Aorta (tissue), 5 donors: ENCODE measurements around the gene CYTH1. TPM values are rescaled to one million over a fixed set of nuclear protein-coding genes. Genes with fewer than 3 reads are reported as not detected.
"Not testable (repeated sequence)": the region's sequence is repeated elsewhere in the genome, so short reads cannot be mapped to it uniquely, and the experiment has no call there.

ENCODE experiments used
- ATAC-seq: fragments of 200-7000 bp; cut with Tn5 transposase; one replicate; pipeline ENCODE4 v1.9.1; 2022; ENCODE audit warnings: moderate library complexity; ENCODE audit not compliant: low FRiP score
- DNase-seq, 2 donors: peaks; one replicate each; pipeline ENCODE4 v3.0.0-alpha.2; 2020
- H3K27ac ChIP-seq, 2 donors: one replicate each; pipeline ENCODE4 v1.5.1; 2013; ENCODE audit warnings: low read length in 2 of 2, mild to moderate bottlenecking in 2 of 2, moderate library complexity in 2 of 2, control low read depth in 1 of 2, inconsistent platforms in 1 of 2, low read depth in 1 of 2
- H3K27me3 ChIP-seq, 2 donors: one replicate each; pipeline ENCODE4 v1.6.1; 2013; ENCODE audit warnings: control low read depth in 1 of 2, low read length in 1 of 2, mild to moderate bottlenecking in 1 of 2, moderate library complexity in 1 of 2; ENCODE audit not compliant: insufficient read depth in 2 of 2, control insufficient read depth in 1 of 2
- H3K36me3 ChIP-seq, 2 donors: one replicate each; pipeline ENCODE4 v1.6.1; 2013; ENCODE audit warnings: control low read depth in 1 of 2, low read length in 1 of 2, mild to moderate bottlenecking in 1 of 2; ENCODE audit not compliant: insufficient read depth in 2 of 2, control insufficient read depth in 1 of 2
- H3K4me1 ChIP-seq, 2 donors: one replicate each; pipeline ENCODE4 v1.6.1; 2013; ENCODE audit warnings: low read length in 2 of 2, control low read depth in 1 of 2, mild to moderate bottlenecking in 1 of 2, moderate library complexity in 1 of 2; ENCODE audit not compliant: insufficient read depth in 2 of 2, control insufficient read depth in 1 of 2
- H3K4me3 ChIP-seq, 2 donors: one replicate each; pipeline ENCODE4 v1.5.1; 2013; ENCODE audit warnings: low read length in 2 of 2, control low read depth in 1 of 2, mild to moderate bottlenecking in 1 of 2
- H3K9me3 ChIP-seq: one replicate; pipeline ENCODE4 v1.6.1; 2013; ENCODE audit warnings: mild to moderate bottlenecking, low read length; ENCODE audit not compliant: control insufficient read depth
- WGBS, 2 donors: extraction: QIAGEN DNeasy Blood & Tissue Kit; methylation state at CpG; one replicate each; pipeline ENCODE4 v1.1.7; 2013; 5-methylcytosine and 5-hydroxymethylcytosine counted together
- intact Hi-C, 2 donors: fragments of 100-400 bp; cut with DNase I; formaldehyde crosslinking; loops; one replicate each; pipeline versions ENCODE4 v1.14.2 to v1.15.0; 2022
- polyA plus RNA-seq, 2 donors: library from polyadenylated mRNA; stranded (reverse); fragments of 200-250 nt; gene quantifications; one replicate each; pipeline ENCODE4 v1.2.3, GENCODE V29; 2013
- total RNA-seq, 2 donors: library from RNA; stranded (reverse); fragmentation: NEBNext Ultra II Directional; extraction: Animal tissue kit (Norgen Biotek cat#: 25700); gene quantifications; one replicate each; pipeline ENCODE4 v1.2.1, GENCODE V29; 2021
- donor health status: healthy with polysubstance abuse.
- donor health status: Bipolar disorder and iron deficiency.
- donor health status: DM: no; HTN: no; CAD: no.
- donor health status: DM: no; HTN: no; CAD: no.
- donor health status: DM: yes; HTN: yes; CAD: no.

CYTH1 gene
- total and polyA plus RNA-seq, 4 donors = 20.3 to 66.8 (median 32.7) TPM

- H3K4me1 ChIP-seq, DNase-seq, intact Hi-C loops, H3K9me3 ChIP-seq, H3K27ac ChIP-seq, H3K27me3 ChIP-seq, H3K4me3 ChIP-seq, H3K36me3 ChIP-seq, ATAC-seq: not testable (repeated sequence)
- 88 to 92% methylated on average over 5 of the region's 5 CpGs for WGBS, 2 donors
Observed at GRCh38 chr17:78779286-78779651, 2.8 kb downstream of the CYTH1 start.

GRCh38 chr17:78777881-78778280, 4.2 kb downstream of the CYTH1 start:
- Histone ChIP-seq H3K36me3 (no peaks in the 10 kb centered on the region), H3K9me3 (no peaks in the 10 kb centered on the region), H3K27ac (no peak overlapping the region), H3K27me3 (no peaks in the 10 kb centered on the region), H3K4me3 (no peak overlapping the region), H3K4me1 (no peaks in the 10 kb centered on the region)
- no peak for ATAC-seq
- intact Hi-C loops = no loop called here
- 91 to 93% methylated on average over 4 of the region's 4 CpGs for WGBS, 2 donors
- no peak for DNase-seq

GRCh38 chr17:78774956-78775571, 7.0 kb downstream of the CYTH1 start:
- H3K4me1 ChIP-seq = no peaks in the 10 kb centered on the region
- intact Hi-C loops = no loop called here
- DNase-seq (no peak), ATAC-seq (no peak)
- H3K36me3 ChIP-seq = no peaks in the 10 kb centered on the region
- no peak overlapping the region for H3K4me3 ChIP-seq
- 80 to 82% methylated on average over 12 of the region's 12 CpGs for WGBS, 2 donors
- H3K27me3 ChIP-seq = no peaks in the 10 kb centered on the region
- no peaks in the 10 kb centered on the region for H3K9me3 ChIP-seq
- no peak overlapping the region for H3K27ac ChIP-seq

GRCh38 chr17:78774453-78774852, 7.6 kb downstream of the CYTH1 start:
- no peak for ATAC-seq
- no peak overlapping the region for H3K27ac ChIP-seq
- no peak overlapping the region for H3K4me3 ChIP-seq
- H3K4me1 ChIP-seq = no peaks in the 10 kb centered on the region
- no peaks in the 10 kb centered on the region for H3K36me3 ChIP-seq
- intact Hi-C loops = no loop called here
- H3K27me3 ChIP-seq = no peaks in the 10 kb centered on the region
- DNase-seq = no peak
- 56 to 73% methylated on average over 2 of the region's 2 CpGs for WGBS, 2 donors
- H3K9me3 ChIP-seq = no peaks in the 10 kb centered on the region

- ATAC-seq (no peak), DNase-seq (no peak)
- Histone ChIP-seq H3K9me3 (no peaks in the 10 kb centered on the region), H3K27ac (no peak overlapping the region), H3K36me3 (no peaks in the 10 kb centered on the region), H3K27me3 (no peaks in the 10 kb centered on the region), H3K4me1 (no peaks in the 10 kb centered on the region), H3K4me3 (no peak overlapping the region)
- 80 to 94% methylated on average over 6 of the region's 6 CpGs for WGBS, 2 donors
- intact Hi-C loops = no loop called here
Observed at GRCh38 chr17:78771758-78772382, 10.2 kb downstream of the CYTH1 start.

- H3K36me3 ChIP-seq = no peaks in the 10 kb centered on the region
- H3K4me3 ChIP-seq = no peak overlapping the region
- ATAC-seq (no peak), DNase-seq (no peak)
- no peaks in the 10 kb centered on the region for H3K4me1 ChIP-seq
- intact Hi-C loops = no loop called here
- 96 to 97% methylated on average over 7 of the region's 7 CpGs for WGBS, 2 donors
- H3K27ac ChIP-seq = no peak overlapping the region
- H3K27me3 ChIP-seq = no peaks in the 10 kb centered on the region
- no peaks in the 10 kb centered on the region for H3K9me3 ChIP-seq
Observed at GRCh38 chr17:78769196-78769773, 12.8 kb downstream of the CYTH1 start.

- intact Hi-C loops = no loop called here
- Histone ChIP-seq H3K4me3 (no peak overlapping the region), H3K4me1 (no peaks in the 10 kb centered on the region), H3K27me3 (no peaks in the 10 kb centered on the region), H3K9me3 (no peaks in the 10 kb centered on the region), H3K36me3 (no peaks in the 10 kb centered on the region), H3K27ac (no peak overlapping the region)
- DNase-seq (no peak), ATAC-seq (no peak)
- 74 to 91% methylated on average over 4 of the region's 4 CpGs for WGBS, 2 donors
Observed at GRCh38 chr17:78767806-78768205, 14.3 kb downstream of the CYTH1 start.

- intact Hi-C loops = no loop called here
- no peaks in the 10 kb centered on the region for H3K36me3 ChIP-seq
- no peak overlapping the region for H3K27ac ChIP-seq
- H3K4me3 ChIP-seq = no peak overlapping the region
- no peaks in the 10 kb centered on the region for H3K9me3 ChIP-seq
- 93 to 95% methylated on average over 5 of the region's 5 CpGs for WGBS, 2 donors
- ATAC-seq (no peak), DNase-seq (no peak)
- H3K27me3 ChIP-seq = no peaks in the 10 kb centered on the region
- H3K4me1 ChIP-seq = no peaks in the 10 kb centered on the region
Observed at GRCh38 chr17:78766743-78767294, 15.3 kb downstream of the CYTH1 start.

- Histone ChIP-seq H3K4me3 (no peak overlapping the region), H3K9me3 (no peaks in the 10 kb centered on the region), H3K27me3 (no peaks in the 10 kb centered on the region), H3K36me3 (no peaks in the 10 kb centered on the region), H3K27ac (no peak overlapping the region), H3K4me1 (no peaks in the 10 kb centered on the region)
- 81 to 84% methylated on average over 2 of the region's 2 CpGs for WGBS, 2 donors
- ATAC-seq (no peak), DNase-seq (no peak)
- intact Hi-C loops = no loop called here
Observed at GRCh38 chr17:78766225-78766624, 15.8 kb downstream of the CYTH1 start.
